ENCODE measurements around the gene GNG2.

Gene GNG2

GRCh38 chr14:51895375-51895774 lies 35.0 kb downstream of the GNG2 start:
- no peak for DNase-seq

- no peak for DNase-seq
These were observed 37.5 kb downstream of the GNG2 start for GRCh38 chr14:51897791-51898355.

- DNase-seq = no peak
These were observed 41.1 kb downstream of the GNG2 start for GRCh38 chr14:51901475-51902024.

GRCh38 chr14:51905656-51906121 lies 45.3 kb downstream of the GNG2 start:
- peak in 2 of 4 experiments; percentile 3 to 10 for DNase-seq

GRCh38 chr14:51908086-51908485 lies 47.7 kb downstream of the GNG2 start:
- no peak for DNase-seq

- no peak for DNase-seq
These were observed 51.8 kb downstream of the GNG2 start for GRCh38 chr14:51912112-51912786.

GRCh38 chr14:51914310-51914709 lies 53.9 kb downstream of the GNG2 start:
- DNase-seq = no peak

GRCh38 chr14:51917193-51917592 lies 56.8 kb downstream of the GNG2 start:
- no peak for DNase-seq

GRCh38 chr14:51921026-51921425 lies 60.6 kb downstream of the GNG2 start:
- DNase-seq = no peak

- DNase-seq = no peak
These were observed 62.2 kb downstream of the GNG2 start for GRCh38 chr14:51922624-51923023.

GRCh38 chr14:51924600-51924999 lies 64.2 kb downstream of the GNG2 start:
- no peak for DNase-seq

GRCh38 chr14:51925980-51926379 lies 65.6 kb downstream of the GNG2 start:
- DNase-seq = no peak

GRCh38 chr14:51926449-51926848 lies 66.0 kb downstream of the GNG2 start:
- no peak for DNase-seq

GRCh38 chr14:51928568-51928967 lies 68.2 kb downstream of the GNG2 start:
- no peak for DNase-seq

- no peak for DNase-seq
These were observed 68.8 kb downstream of the GNG2 start for GRCh38 chr14:51929166-51929565.

GRCh38 chr14:51929910-51930682 lies 69.7 kb downstream of the GNG2 start:
- no peak for DNase-seq

- DNase-seq = no peak
These were observed 70.9 kb downstream of the GNG2 start for GRCh38 chr14:51931308-51931707.

- no peak for DNase-seq
These were observed 72.8 kb downstream of the GNG2 start for GRCh38 chr14:51933191-51933590.

GRCh38 chr14:51938137-51938536 lies 77.7 kb downstream of the GNG2 start:
- no peak for DNase-seq

- no peak for DNase-seq
These were observed 78.4 kb downstream of the GNG2 start for GRCh38 chr14:51938821-51939220.

GRCh38 chr14:51939226-51939625 lies 78.8 kb downstream of the GNG2 start:
- no peak for DNase-seq

- DNase-seq = no peak
These were observed 79.4 kb downstream of the GNG2 start for GRCh38 chr14:51939755-51940301.

GRCh38 chr14:51942971-51943370 lies 82.6 kb downstream of the GNG2 start:
- no peak for DNase-seq

All from activated CD4-positive, CD25-positive, alpha-beta regulatory T cell (primary cell).